Measurements from ENCODE around the gene RAB42.

RAB42 gene

DNA sequence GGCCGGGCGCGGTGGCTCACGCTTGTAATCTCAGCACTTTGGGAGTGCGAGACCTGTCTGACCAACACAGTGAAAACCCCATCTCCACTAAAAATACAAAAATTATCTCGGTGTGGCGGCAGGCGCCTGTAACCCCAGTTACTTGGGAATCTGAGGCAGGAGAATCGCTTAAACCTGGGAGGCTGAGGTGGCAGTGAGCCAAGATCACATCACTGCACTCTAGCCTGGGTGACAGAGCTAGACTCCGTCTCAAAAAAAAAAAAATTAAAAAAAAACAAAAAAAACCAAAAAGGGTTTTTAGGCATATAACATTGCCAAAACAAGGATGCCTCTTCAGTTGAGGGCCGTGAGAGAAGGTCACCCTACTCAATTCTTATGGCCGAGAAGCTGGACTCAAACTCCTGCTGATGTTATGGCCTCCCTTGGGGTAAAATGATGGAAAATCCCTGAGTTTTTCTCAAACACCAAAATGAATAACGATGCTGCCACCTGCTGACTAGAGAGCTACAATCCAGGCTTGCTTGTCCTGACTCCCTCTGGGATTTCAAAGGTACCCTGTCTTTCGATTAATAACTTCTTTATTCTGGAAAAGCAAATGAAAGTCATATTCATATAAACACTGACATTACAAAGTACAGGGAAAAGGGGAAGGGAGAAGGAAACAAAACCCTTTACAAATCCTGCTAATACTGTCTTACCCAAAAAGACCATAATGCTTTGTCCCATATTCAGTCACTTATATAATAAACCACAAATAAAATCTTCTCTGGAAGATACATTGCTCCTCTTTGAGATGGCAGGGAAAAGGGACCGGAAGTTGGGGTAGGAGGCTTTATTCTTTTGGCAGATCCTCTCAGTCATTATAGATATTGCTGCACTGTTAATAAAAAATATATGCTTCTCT, 10.7 kb downstream of the RAB42 start:
- TF ChIP-seq, protein P1, sequence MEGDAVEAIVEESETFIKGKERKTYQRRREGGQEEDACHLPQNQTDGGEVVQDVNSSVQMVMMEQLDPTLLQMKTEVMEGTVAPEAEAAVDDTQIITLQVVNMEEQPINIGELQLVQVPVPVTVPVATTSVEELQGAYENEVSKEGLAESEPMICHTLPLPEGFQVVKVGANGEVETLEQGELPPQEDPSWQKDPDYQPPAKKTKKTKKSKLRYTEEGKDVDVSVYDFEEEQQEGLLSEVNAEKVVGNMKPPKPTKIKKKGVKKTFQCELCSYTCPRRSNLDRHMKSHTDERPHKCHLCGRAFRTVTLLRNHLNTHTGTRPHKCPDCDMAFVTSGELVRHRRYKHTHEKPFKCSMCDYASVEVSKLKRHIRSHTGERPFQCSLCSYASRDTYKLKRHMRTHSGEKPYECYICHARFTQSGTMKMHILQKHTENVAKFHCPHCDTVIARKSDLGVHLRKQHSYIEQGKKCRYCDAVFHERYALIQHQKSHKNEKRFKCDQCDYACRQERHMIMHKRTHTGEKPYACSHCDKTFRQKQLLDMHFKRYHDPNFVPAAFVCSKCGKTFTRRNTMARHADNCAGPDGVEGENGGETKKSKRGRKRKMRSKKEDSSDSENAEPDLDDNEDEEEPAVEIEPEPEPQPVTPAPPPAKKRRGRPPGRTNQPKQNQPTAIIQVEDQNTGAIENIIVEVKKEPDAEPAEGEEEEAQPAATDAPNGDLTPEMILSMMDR (conservative IDR thresholded peaks at IDR 0.05; ENCODE audit: control insufficient read depth, insufficient read depth, low read depth, low read length): peak; percentile 88
- H3K4me3 ChIP-seq (ENCODE audit: control insufficient read depth, low read depth, low read length): no peak overlapping the region
- DNase-seq (ENCODE audit: low read depth): peak; percentile 85

DNA sequence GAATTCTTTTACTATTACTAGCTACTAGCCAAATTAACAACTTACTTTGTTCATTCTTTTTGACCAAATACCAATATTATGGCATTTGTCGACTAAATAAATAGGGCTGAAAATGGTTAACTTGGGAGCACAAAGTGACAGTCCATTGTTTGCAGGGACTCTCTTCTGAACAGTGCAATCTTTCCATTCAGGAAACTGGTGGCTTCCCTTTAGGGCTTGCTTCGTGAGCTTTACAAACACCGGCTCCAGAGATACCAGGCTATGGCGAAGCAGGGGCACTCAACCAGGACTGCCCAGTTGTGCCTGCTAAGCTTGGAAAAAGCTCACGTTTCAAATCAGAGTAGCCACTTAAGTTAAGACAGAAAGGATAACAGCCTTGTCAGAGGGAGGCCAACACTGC, 12.3 kb downstream of the RAB42 start:
- TF ChIP-seq, protein P1 (conservative IDR thresholded peaks at IDR 0.05; ENCODE audit: control insufficient read depth, insufficient read depth, low read depth, low read length): no peak
- no peak for DNase-seq (ENCODE audit: low read depth)
- H3K4me3 ChIP-seq (ENCODE audit: control insufficient read depth, low read depth, low read length): no peak overlapping the region

DNA sequence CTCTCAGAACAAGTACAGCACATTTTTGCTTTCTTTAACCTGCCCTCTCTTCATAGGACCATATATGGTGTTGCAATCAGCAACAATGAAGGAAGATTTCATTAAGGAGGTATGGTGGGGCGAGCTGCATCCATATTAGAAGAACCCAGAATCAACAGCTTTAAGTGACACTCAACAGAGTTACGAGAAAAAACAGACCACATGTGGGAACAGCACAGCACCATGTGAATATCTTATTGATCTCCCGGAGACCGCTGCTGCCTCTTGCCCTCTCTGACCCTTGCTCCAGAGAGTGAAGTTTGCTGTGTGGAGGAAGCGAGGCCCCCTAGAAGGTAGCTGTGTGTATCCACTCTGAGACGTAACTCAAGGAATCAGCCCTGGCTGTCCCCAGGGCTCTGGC, 12.9 kb downstream of the RAB42 start:
- DNase-seq (ENCODE audit: low read depth): no peak
- TF ChIP-seq, protein P1 (conservative IDR thresholded peaks at IDR 0.05; ENCODE audit: control insufficient read depth, insufficient read depth, low read depth, low read length): no peak
- H3K4me3 ChIP-seq (ENCODE audit: control insufficient read depth, low read depth, low read length): no peak overlapping the region

DNA sequence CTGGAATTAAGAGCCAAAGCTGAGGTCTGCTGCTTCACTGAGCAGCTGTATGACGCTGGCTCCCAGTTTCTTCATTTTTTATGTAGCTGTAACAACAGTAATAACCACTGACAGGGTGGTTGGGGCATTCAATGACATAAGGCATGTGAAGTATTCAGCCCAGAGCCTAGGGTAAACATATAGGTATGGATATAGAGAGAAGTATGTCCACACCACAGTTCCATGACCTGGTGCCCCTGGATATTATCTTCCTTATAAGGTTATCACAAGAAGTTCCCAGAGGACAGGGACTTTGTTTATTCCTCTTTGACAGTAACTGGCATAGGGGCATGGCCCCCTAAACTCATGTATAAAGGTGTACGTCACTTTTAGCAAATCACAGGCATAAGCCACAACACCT, 14.7 kb downstream of the RAB42 start:
- TF ChIP-seq, protein P1 (conservative IDR thresholded peaks at IDR 0.05; ENCODE audit: control insufficient read depth, insufficient read depth, low read depth, low read length): no peak
- no peak for DNase-seq (ENCODE audit: low read depth)
- no peak overlapping the region for H3K4me3 ChIP-seq (ENCODE audit: control insufficient read depth, low read depth, low read length)

DNA sequence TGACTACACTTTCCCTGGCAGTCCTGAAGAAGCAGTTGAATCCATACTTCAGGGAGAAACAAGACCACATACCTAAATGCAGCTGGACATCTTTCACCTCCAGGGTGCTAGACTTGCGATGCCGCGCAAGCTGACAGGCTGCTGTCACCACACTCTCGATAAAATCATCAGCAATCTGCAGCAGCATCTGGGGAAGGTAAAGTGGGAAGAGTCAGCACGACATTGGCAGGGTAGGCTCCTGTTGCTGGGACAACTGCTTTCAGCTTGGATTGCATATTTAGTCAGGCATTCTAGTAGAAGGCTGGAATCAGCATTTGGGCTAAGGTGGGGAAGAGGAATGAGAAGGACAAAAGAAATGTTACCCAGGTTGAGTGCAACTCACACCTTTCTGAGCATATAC, 21.1 kb downstream of the RAB42 start:
- DNase-seq (ENCODE audit: low read depth): no peak
- H3K4me3 ChIP-seq (ENCODE audit: control insufficient read depth, low read depth, low read length): no peak overlapping the region
- TF ChIP-seq, protein P1 (conservative IDR thresholded peaks at IDR 0.05; ENCODE audit: control insufficient read depth, insufficient read depth, low read depth, low read length): no peak

DNA sequence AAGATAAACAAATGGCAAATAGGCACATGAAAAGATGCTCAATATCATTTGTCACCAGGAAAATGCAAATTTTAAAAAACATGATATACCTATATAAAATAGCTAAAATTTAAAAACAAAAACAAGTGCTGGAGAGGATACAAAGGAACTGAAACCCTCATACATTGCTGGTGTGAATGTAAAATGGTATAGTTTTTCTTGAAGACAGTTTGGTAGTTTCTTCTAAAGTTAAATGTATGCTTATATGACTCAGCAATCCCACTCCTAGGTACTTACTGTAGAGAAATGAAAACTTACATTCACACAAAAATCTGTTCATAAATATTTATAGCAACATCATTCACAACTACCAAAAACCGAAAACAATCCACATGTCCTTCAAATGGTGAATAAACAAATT, 39.6 kb downstream of the RAB42 start:
- H3K4me3 ChIP-seq (ENCODE audit: control insufficient read depth, low read depth, low read length): no peak overlapping the region
- no peak for DNase-seq (ENCODE audit: low read depth)
- TF ChIP-seq, protein P1 (conservative IDR thresholded peaks at IDR 0.05; ENCODE audit: control insufficient read depth, insufficient read depth, low read depth, low read length): no peak
